Heart left ventricle (tissue), 13 donors: Measurements from ENCODE around the gene ZBTB20.

Source experiments
- CTCF ChIP-seq, 12 donors: fragments of 200-600 bp; sonication (generic) in 4 of 12; IDR thresholded peaks; one replicate each; pipeline versions ENCODE4 v1.5.0 to v1.8.0; 2018 to 2022; ENCODE audit warnings: antibody characterized with exemption in 12 of 12, mild to moderate bottlenecking in 5 of 12
- POLR2A ChIP-seq, 2 donors: fragments of 450-650 bp; IDR thresholded peaks; one replicate each; pipeline ENCODE4 v1.6.1; 2017; ENCODE audit warnings: antibody characterized with exemption in 2 of 2, mild to moderate bottlenecking in 2 of 2, moderate library complexity in 2 of 2
- donor health status: ischemic (EF 13 %, LVEDD 7.1; RV severe dilation, severe dysfunction).
- donor health status: DM: no; HTN: yes; CAD: no.
- donor health status: DM: no; HTN: no; CAD: no.
- donor health status: ischemic (EF 25% LVEDD 6.9; RV normal size, moderate dysfunction).
- donor health status: ischemic (EF 25% LVEDD 5.7; RV mildly dilated, moderate dysfunction).
- donor health status: ischemic (EF 35%, LVEDD 5.7; RV mildly dilated, moderate dysfunction).
- donor health status: nonischemic (EF 11% LVEDD 7.7; RV severe dilation, severe dysfunction).
- donor health status: DM: yes; HTN: yes; CAD: no.
- donor health status: PGD.
- donor health status: ischemic (EF 29% LVEDD 5.4; RV normal size, mild dysfunction).
- donor health status: nonischemic (EF 23%, LVEDD 6.1; RV moderate dilation, normal function).

DNA sequence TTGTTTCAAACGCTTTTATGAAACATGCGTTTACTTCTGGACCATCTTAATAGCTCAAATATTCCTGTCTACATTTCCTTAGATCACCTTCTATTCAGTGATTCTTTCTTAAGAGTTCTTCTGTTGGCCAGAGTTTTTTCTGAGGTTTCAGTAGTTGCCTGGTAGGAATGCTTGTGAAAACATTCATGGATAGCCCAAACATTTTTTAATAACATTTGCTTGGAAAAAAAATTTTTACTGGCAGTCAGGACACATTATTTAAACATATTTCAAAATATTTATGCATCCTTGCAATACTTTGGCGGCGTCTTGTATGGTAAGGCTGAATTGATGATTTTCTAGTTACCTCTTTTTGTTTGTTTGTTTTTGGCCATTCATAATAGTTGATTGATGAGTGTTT is 47.4 kb upstream of the ZBTB20 start:
- TF ChIP-seq CTCF (IDR thresholded peaks at IDR 0.05): no peak
- TF ChIP-seq POLR2A (IDR thresholded peaks at IDR 0.05): no peak
